SU-DHL-6 (cell line): Measurements from ENCODE around the gene WDR90.
A peak's percentile ranks its signal among the peaks of the same experiment; 100 is the strongest.
"Not testable (repeated sequence)": the region's sequence is repeated elsewhere in the genome, so short reads cannot be mapped to it uniquely, and the experiment has no call there.

Source experiments
- H2AFZ ChIP-seq: fragments of 200-600 bp; sonication (generic); 2 replicates; pipeline ENCODE4 v1.6.1; 2014; ENCODE audit warnings: low read depth, mild to moderate bottlenecking, moderate library complexity, mixed read lengths, antibody characterized with exemption, low read length; ENCODE audit not compliant: severe bottlenecking
- H3F3A ChIP-seq: fragments of 200-600 bp; shearing (Covaris generic); 2 replicates; pipeline ENCODE4 v1.6.0; 2016; ENCODE audit warnings: antibody characterized with exemption, mild to moderate bottlenecking; ENCODE audit not compliant: insufficient read depth
- H3K27ac ChIP-seq: fragments of 200-600 bp; sonication (generic); 2 replicates; pipeline ENCODE4 v1.5.1; 2016; ENCODE audit warnings: low read depth, mild to moderate bottlenecking, low read length, moderate library complexity, mixed read lengths
- H3K27me3 ChIP-seq: fragments of 200-600 bp; sonication (generic), shearing (Covaris generic); 2 replicates; pipeline ENCODE4 v1.6.0; 2014; ENCODE audit warnings: mild to moderate bottlenecking, low read length
- H3K36me3 ChIP-seq: fragments of 200-600 bp; sonication (generic); 2 replicates; pipeline ENCODE4 v1.6.1; 2014; ENCODE audit warnings: mild to moderate bottlenecking, low read length, mixed read lengths
- H3K4me2 ChIP-seq: fragments of 300-600, 200-600 bp; shearing (Covaris generic), sonication (generic); 2 replicates; pipeline ENCODE4 v1.6.0; 2014; ENCODE audit warnings: low read length, low read depth, mild to moderate bottlenecking; ENCODE audit not compliant: poor library complexity, severe bottlenecking
- H3K4me3 ChIP-seq: fragments of 200-600 bp; sonication (generic); 2 replicates; pipeline ENCODE4 v1.5.1; 2014; ENCODE audit warnings: antibody characterized with exemption, low read length, mild to moderate bottlenecking, mixed read lengths; ENCODE audit not compliant: insufficient read depth, poor library complexity, severe bottlenecking
- H3K79me2 ChIP-seq: fragments of 200-600 bp; sonication (generic); 2 replicates; pipeline ENCODE4 v1.6.1; 2014; ENCODE audit warnings: mild to moderate bottlenecking, low read length, moderate library complexity; ENCODE audit not compliant: insufficient read depth
- H3K9ac ChIP-seq: fragments of 200-600 bp; sonication (generic); 2 replicates; pipeline ENCODE4 v1.7.0; 2014; ENCODE audit warnings: mild to moderate bottlenecking, low read length
- H3K9me2 ChIP-seq: fragments of 200-600 bp; sonication (generic); replicated peaks from 2 replicates; pipeline ENCODE4 v1.6.1; 2014; ENCODE audit warnings: low read length; ENCODE audit not compliant: insufficient read depth
- H3K9me3 ChIP-seq: fragments of 200-600 bp; sonication (generic); 2 replicates; pipeline ENCODE4 v1.6.1; 2014; ENCODE audit warnings: low read length, mixed read lengths; ENCODE audit not compliant: insufficient read depth
- H4K20me1 ChIP-seq: fragments of 200-600 bp; sonication (generic); 2 replicates; pipeline ENCODE4 v1.6.1; 2014; ENCODE audit warnings: low read depth, mild to moderate bottlenecking, antibody characterized with exemption, low read length, moderate library complexity, mixed read lengths
- EZH2phosphoT487 ChIP-seq: fragments of 200-600 bp; sonication (generic), shearing (Covaris generic); conservative IDR thresholded peaks from 2 replicates; pipeline ENCODE4 v1.6.1; 2018; ENCODE audit warnings: mild to moderate bottlenecking, antibody characterized with exemption, low read length, moderate library complexity, mixed read lengths
- TF ChIP-seq, protein P1 (sequence below): fragments of 200-600 bp; sonication (generic); IDR thresholded peaks from one replicate; pipeline ENCODE4 v1.5.1; 2017; ENCODE audit warnings: antibody characterized with exemption, mild to moderate bottlenecking, low read length, moderate library complexity; ENCODE audit not compliant: insufficient read depth, poor library complexity, severe bottlenecking

WDR90 gene

DNA sequence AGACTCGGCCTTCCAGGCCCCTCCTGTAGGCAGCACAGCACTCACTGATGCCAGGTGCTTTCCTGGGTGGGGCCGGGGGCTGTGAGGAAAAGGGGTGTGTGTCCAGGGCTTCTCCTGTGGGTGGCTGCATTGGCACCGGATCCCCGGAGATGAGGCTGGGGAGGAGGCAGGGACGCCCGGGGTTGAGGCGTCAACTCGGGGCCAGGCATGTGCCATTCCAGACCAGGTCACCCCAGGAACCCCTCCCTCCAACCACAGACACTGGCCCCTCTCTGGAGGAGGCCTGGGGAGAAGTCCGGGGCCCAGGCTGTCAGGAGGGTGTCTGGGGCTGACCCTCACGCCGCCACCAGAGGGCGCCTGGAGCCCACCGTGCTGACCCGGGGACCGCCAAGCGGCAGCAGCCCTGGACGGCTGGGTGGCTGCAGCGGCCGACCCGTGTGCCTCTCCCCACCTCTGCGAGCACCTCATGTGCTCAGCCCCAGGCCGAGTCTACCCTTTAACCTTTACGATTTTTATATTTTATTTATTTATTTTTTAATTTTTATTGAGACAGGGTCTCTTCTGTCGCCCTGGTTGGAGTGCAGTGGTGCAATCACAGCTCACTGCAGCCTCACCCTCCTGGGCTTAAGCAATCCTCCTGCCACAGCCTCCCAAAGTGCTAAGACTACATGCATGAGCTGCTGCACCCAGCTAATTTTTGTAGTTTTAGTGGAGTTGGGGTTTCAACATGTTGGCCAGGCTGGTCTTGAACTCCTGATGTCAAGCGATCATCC, 62.6 kb downstream of the WDR90 start:
- no peaks in the 10 kb centered on the region for H3F3A ChIP-seq
- no peaks in the 10 kb centered on the region for H3K27me3 ChIP-seq
- TF ChIP-seq, protein P1, sequence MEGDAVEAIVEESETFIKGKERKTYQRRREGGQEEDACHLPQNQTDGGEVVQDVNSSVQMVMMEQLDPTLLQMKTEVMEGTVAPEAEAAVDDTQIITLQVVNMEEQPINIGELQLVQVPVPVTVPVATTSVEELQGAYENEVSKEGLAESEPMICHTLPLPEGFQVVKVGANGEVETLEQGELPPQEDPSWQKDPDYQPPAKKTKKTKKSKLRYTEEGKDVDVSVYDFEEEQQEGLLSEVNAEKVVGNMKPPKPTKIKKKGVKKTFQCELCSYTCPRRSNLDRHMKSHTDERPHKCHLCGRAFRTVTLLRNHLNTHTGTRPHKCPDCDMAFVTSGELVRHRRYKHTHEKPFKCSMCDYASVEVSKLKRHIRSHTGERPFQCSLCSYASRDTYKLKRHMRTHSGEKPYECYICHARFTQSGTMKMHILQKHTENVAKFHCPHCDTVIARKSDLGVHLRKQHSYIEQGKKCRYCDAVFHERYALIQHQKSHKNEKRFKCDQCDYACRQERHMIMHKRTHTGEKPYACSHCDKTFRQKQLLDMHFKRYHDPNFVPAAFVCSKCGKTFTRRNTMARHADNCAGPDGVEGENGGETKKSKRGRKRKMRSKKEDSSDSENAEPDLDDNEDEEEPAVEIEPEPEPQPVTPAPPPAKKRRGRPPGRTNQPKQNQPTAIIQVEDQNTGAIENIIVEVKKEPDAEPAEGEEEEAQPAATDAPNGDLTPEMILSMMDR: peak; percentile 85
- TF ChIP-seq EZH2phosphoT487: no peak
- no peaks in the 10 kb centered on the region for H3K9me3 ChIP-seq
- no peak overlapping the region for H3K27ac ChIP-seq
- H2AFZ ChIP-seq: no peak overlapping the region
- H3K36me3 ChIP-seq: no peaks in the 10 kb centered on the region
- H3K9me2 ChIP-seq: no peaks in the 10 kb centered on the region
- no peaks in the 10 kb centered on the region for H3K79me2 ChIP-seq
- no peak overlapping the region for H3K9ac ChIP-seq
- H4K20me1 ChIP-seq: no peaks in the 10 kb centered on the region
- H3K4me3 ChIP-seq: no peak overlapping the region
- no peak overlapping the region for H3K4me2 ChIP-seq

DNA sequence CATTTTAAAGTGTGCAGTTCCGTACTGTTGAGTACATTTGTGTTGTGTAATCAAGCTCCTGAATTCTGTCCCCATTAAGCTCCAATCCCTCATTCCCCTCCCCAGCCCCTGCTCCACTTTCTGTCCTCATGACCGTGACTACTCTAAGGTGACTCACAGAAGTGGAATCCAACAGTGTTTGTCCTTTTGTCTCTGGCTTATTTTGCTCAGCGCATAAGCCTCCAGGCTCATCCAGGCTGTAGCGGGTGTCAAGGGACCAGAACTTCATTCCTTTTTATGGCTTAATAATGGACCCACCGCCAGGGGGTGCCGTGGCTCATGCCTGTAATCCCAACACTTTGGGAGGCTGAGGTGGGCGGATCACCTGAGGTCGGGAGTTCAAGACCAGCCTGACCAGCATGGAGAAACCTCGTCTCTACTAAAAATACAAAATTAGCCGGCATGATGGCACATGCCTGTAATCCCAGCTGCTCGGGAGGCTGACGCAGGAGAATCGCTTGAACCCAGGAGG, 63.6 kb downstream of the WDR90 start:
- not testable (repeated sequence) for H3K9me2 ChIP-seq, H3K36me3 ChIP-seq, H3K9me3 ChIP-seq, H3K27ac ChIP-seq, H3K4me3 ChIP-seq, H3K79me2 ChIP-seq, H2AFZ ChIP-seq, H3K27me3 ChIP-seq, H3F3A ChIP-seq, H3K9ac ChIP-seq, H3K4me2 ChIP-seq, H4K20me1 ChIP-seq
- TF ChIP-seq, protein P1: peak; percentile 24

DNA sequence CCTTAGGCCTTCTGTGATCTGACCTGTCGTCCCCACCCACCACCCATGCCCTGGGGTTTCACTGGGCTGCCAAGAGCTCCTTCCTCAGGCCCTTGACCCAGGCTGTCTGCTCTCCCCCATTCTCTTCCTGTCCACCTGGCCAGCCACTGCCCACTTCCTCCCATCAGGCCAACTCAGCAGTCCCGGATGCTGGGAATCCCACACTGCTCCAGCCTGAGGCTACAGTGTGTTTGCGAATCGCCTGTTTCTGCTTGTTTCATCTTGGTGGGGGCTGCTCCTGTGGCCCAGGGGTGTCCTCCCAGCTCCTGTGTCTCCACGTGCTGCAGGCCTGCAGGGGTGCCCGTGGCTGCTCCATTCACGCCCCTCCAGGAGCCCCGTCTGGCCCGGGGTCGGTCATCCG, 64.9 kb downstream of the WDR90 start:
- TF ChIP-seq EZH2phosphoT487: no peak
- TF ChIP-seq, protein P1: no peak
- H3K4me3 ChIP-seq: no peak overlapping the region
- no peak overlapping the region for H3K9ac ChIP-seq
- no peaks in the 10 kb centered on the region for H3F3A ChIP-seq
- H2AFZ ChIP-seq: no peak overlapping the region
- H3K9me3 ChIP-seq: no peaks in the 10 kb centered on the region
- H3K27me3 ChIP-seq: no peaks in the 10 kb centered on the region
- H3K9me2 ChIP-seq: no peaks in the 10 kb centered on the region
- H3K4me2 ChIP-seq: no peak overlapping the region
- H3K27ac ChIP-seq: no peak overlapping the region
- H4K20me1 ChIP-seq: no peaks in the 10 kb centered on the region
- no peaks in the 10 kb centered on the region for H3K36me3 ChIP-seq
- H3K79me2 ChIP-seq: no peaks in the 10 kb centered on the region
